Stimulated activated CD8-positive, alpha-beta memory T cell treated with anti-CD3 and anti-CD28 coated beads, Interleukin-12 subunit alpha, Interleukin-12 subunit beta, amount 100 ng/mL, for 24 hours (primary cell): Measurements from ENCODE around the gene ASTN2.

Experiments used
- DNase-seq: peaks from one replicate; pipeline ENCODE4 v3.0.0-alpha.2; 2020; ENCODE audit errors: extremely low read depth

ASTN2 gene

DNA sequence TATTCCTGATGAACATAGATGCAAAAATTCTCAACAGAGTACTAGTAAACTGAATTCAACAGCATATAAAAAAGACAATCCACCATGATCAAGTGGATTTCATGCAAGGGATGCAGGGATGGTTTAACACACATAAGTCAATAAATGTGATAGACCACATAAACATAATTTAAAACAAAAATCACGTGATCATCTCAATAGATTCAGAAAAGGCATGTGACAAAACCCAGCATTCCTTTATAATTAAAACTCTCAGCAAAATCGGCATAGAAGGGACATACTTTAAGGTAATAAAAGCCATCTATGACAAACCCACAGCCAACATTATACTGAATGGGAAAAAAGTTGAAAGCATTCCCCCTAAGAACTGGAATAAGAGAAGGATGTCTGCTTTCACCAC, 894.6 kb downstream of the ASTN2 start:
- no peak for DNase-seq

DNA sequence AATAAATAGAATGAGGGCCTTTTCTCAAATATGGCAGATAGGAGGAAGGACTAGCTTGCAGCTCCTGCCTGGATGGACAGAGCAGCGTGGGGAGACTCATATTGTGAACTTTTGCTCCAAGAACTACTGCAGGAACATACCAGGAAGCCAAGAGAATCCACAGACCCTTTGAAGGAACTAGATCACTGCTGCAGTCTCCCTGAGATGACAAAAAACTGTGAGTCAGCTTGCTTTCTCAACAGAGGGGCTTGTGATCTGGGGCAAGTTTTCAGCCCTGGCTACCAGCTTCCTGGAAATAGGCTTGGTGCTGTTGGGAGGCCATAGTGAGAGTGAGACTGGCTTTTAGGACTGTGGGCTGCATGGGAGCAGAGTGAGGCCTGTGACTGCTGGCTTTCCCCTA, 898.4 kb downstream of the ASTN2 start:
- DNase-seq = no peak

DNA sequence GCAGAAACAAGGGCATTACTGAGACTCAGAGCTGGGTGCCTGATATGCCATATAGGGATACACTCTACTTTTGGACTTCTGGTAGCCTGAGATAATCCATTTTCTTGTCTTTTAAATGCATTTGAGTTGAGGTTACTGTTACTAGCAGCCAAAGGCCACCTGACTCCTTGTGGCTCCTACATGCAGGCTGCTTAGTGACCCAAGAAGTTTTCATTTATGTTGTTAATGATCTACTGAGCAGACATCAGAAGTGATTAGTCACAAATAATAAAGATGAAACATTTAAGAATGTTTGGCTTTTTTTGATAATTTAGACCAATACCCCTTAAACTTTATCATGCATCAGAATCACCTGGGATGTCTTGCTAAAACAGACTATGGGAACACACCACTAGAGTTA, 899.3 kb downstream of the ASTN2 start:
- no peak for DNase-seq

DNA sequence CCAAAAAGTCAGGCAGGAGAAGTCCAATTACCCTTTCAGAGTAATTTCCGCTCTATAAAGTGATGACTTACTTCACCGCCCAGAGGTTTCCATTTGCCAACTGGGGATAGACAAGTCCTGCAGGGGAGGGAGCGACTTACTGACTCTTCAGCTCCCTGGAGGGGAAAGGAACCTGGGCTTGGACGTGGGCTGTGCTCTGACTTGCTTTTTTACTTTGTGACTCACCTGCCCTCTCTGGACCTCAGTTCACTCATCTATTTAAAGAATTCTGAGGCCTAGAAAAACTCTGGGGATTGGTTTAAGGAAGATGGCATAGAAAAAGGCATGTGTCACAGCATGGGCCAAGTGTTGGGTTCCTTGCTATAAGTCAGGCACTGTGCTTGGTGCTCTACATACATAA, 908.2 kb downstream of the ASTN2 start:
- DNase-seq = no peak

DNA sequence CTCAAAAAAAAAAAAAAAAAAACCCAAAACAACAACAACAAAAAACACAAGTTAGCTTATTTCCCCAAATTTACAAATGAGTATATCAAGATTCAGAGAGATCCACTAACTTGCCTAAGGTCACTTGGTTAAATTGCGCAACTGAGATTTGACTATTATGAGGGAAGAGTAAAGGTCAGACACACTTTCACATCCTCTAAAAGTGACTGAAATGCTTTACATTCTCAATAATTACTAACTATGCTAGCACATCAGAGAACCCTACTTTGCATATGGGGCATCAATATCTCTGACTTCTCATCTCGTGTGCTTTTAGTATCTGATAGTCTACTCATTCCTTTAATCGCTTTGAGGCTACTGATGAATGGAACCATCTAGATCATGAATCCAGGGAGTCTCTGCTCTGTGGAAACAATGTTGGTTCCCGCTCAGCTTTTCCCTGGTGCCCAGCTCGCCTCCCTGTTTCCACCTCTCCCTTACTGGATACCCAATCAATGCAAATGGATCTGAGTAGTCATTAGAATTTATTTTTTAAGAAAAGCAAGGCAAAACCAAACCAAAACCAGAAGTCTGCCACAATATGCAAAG, 909.9 kb downstream of the ASTN2 start:
- no peak for DNase-seq

DNA sequence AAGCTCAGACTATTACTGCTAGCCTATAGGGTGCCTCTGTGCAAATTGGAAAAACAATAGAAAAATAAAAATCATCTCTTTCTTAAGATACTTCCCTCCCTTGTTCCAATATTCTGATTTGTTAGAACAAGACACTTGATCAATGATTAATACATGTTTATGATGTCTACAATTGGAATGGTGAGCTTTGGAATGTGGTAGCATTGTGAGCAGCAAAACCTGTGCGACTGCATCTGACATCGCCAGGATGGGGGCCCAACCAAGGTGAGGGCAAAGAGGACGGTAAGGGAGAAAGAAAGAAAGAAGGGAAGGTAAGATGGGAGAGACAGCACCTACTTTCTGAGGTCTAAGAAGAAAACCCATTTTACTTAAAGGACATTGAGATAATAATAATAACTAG, 910.8 kb downstream of the ASTN2 start:
- no peak for DNase-seq

DNA sequence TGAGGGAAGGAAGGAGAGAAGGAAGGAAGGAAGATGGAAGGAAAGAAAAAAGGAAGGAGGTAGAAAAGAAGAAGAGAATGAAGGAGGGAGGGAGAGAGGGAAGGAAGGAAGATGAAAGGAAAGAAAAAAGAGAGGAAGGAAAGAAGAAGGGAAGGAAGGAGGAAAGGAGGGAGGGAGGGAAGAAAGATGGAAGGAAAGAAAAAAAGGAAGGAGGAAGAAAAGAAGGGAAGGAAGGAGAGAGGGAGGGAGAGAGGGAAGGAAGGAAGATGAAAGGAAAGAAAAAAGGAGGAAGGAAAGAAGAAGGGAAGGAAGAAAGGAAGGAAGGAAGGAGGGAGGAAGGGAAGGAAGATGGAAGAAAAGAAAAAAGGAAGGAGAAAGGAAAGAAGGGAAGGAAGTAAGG, 912.1 kb downstream of the ASTN2 start:
- no peak for DNase-seq

DNA sequence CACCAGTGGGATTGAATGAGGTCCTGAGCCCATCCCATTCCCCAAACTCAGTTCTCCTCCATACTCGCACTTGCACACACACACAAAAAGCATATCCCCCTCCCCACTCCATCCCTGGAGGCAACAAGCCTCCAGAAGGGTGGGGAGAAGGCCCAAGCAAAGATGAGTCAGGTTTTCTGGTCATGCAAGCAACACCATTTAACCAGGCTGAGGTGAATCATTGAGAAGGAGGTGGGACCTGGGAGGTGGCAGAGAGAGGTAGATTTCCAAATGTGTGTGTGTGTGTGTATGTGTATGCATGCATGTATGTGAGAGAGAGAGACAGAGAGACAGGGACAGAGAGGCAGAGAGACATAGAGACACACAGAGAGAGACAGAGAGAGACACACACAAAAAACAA, 913.0 kb downstream of the ASTN2 start:
- no peak for DNase-seq

DNA sequence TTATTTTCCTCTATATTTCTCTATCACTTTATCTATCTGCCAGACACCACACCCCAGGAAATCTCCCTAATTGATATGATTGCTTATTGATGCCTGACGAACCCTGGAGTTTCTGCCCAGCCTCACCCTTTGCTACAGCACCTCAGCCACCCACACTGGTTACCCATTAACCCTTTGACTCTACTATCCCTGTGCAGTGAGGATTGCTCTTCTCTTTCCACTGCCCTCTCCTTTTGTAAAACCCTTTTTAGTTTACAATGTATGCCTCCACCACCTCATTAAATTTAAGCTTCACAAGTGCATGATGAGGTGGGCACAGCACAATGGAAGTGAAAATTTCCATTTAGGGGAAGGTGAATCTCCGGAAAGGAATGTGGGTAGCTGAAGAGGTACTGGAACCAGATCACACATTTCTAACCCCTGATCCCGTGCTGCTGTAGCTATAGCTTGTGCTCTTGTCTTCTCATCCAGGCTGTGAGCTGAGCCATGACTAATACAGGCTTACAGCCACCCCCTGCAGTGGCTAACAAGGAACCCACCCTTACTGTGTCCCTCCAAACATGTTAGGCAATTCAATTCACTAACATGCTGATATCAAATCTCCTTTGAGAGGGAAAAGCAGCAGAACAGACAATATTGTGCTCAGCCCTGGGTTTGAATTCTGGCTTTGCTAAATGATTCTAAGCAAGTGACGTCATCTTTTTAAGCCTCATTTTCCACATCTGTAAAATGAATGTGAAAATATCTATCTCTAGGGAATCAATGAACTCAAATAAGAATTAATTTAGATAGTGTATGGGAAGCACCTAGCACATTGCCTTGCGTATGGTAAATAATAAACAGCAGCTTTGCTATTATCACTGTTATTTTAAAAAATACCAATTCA, 914.6 kb downstream of the ASTN2 start:
- DNase-seq = no peak

DNA sequence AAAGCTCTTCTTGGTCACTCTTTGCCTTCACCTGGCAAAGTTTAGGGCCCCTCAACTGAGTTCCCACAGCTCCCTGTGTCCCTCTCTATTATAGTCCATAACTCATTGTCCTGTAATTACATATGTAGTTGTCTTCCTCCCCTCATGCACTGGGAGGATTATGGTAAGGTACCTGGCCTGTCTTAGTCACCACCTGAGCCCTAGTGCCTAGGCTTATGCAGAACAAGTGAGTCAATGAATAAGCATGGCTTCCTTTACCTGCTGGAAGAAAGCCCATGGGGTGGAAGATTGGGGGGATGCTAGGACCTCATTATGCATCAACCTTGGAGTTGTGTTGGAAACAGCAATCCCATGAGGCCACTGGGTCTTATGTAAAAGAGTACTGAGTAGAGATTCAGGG, 915.4 kb downstream of the ASTN2 start:
- no peak for DNase-seq

DNA sequence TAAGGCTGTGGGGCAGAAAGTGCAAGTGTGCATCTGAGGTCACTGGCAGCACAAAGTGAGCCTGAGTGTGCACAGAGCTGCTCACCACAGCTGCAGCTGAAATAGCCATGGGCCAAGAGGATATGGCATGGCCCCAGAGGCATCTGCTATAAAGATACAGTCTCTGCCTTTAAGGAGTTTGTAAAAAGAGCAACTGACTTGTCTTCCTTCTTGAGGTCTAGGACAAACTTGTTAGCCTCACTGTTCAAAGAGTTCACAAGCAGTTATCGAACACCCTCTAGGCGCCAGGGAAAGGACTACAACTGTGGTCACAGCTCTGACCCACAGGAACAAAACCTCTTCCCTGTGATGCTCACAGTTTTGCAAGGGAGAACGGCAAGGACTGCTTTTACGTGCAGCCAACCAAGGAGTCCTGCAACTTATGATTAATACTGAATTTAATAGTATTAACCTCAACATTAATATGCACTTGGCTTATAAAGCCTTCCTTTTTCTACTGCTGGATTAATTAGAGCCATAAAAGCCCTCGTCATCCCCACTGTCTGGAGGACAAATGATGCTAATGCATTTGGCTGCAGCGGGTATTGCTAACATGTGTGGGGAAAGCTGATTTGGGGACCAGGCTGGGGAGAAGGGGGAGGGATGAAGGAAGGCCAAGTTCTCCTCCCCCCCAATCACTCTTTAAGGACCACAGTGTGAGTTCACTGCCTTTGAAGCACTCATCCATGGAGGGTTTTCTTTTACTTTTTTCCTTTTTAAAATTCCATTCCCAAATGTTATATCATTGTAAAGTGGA, 917.6 kb downstream of the ASTN2 start:
- no peak for DNase-seq

DNA sequence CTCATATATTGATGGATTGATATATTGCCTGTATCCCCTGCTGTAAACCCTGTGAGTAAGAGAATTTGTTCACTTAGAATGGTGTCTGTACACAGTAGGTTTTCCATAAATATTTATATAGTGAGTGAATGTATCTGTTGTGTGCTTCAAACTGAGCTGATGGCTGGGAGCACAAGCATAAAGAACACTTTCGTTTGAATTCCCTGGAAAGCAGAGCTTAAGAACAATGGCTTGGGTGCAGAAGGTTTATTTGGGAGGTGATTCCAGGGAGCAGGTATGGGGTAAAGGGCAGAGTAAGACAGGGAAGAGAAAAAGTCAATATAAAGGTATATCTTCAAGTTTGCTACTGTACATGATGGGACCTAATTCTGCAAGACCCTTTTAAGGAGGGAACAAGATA, 918.7 kb downstream of the ASTN2 start:
- DNase-seq = no peak

DNA sequence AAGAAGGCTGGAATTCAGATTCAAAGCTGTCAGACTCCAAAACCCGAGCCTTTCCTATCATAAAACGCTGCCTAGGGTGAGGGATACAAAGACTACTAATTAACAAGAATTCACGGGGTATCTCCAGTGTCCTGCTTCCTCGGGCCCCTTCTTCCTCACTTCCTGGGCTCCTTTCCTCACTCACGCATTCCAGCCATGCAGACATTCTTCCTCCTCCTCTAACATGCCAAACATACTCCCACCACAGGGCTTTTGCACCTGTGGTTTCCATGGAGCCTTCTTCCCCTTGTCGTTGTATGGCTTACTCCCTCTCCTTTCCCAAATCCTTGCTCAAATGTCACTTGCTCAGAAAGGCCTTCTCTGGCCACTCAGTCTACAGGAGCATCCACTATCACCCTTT, 919.1 kb downstream of the ASTN2 start:
- DNase-seq = no peak

DNA sequence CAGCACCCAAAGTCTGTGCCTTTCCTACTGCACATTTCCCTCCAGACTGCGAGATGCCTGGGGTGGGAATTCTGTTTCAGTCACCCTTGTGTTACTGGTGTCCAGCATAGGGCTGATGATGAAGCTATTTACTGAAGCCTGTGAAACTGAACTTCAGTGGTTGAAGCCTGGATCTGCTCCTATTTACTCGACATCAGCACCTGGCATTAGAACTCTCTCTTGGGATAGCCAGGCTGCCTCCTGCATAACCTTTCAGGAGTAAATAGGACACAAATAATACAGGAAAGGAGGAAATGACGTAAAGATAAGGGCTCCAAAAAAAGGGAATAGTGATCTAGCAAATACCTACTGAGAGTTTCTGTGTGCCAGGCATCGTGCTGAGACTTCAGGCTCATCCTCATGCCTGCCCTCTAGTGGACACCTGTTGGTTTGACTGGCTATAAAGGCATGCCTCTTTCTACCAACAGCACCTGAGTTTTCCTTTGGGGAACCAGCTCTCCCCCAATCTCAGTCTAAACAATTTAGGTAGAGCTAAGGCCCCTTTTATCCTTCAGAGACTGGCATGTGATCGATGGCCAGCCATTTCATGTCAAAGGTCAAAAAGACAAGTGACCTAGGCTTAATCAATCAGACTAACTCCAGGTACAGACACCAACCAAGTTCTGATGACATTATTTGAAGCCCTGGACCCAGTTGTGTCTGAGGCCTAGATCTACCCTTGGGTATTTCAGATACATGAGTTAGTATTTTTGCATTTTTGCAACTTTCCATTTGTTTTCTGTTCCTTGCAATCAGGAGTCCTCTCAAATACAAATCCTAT, 919.8 kb downstream of the ASTN2 start:
- no peak for DNase-seq

DNA sequence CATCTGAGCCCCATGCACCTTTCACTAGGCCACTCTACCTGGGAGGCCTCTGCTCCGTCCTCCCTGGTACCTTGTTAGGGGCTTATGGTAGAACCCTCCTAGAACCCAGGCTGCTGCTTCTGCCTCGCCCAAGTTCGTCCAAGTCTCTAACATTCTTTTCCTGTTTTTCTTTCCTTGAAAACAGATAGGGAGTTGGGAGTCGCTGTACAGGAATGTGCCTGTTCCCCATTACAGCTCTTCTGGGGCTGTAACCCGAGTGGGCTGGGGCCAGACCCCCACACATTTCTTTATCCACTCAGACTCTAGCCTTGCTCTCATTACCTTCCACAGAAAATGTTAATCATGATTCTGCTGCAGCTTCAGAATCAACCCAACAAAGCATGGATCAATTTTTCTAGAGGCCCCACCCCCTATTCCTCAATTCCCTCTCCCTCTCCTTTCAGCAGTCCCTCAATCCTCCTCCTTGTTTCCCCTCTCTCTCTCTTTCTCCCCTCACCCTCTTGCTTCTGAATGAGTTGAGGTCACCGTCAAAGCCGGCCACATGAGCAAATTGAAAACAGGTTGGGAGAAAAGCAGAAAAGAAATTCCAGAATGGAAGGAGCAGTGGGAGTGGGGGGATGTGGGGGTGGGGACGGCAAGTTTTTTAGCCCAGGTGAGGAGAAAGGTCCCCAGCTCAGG, 921.5 kb downstream of the ASTN2 start:
- DNase-seq = no peak

DNA sequence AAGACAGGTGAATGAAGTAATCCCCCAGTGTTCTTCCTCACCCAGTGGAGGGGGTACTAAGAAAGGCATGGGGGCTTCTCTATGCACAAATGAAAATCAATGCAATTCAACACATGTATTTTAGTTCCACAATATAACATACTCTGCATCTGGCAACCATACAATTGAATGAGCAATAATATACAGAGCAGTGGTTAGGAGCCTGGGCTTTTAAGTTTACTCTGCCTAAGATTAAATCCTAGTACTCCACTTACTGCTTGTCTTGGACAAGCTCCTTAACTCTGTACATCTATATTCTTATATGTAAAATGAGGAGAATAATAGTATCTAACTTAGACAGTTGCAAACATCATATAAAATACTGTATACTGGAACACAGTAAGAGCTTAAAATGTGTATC, 923.2 kb downstream of the ASTN2 start:
- no peak for DNase-seq

DNA sequence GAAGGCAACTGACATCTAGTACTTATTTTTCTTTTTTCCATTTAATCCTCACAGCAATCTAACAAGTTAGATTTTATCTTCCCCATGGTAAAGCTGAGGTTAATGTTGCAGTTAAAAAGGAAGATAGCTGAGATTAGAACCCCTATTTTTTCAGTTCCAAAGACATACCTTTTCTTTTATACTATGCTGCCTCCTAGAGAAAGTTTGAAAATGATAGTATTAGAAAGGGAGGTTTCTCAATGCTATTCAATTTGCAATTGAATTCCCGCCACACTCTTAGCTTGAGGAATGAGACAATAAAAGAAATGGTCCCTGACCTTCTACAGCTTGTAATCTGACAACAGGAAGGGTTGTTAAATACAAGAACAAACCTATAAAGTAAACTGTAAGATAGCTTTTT, 923.6 kb downstream of the ASTN2 start:
- DNase-seq = no peak

DNA sequence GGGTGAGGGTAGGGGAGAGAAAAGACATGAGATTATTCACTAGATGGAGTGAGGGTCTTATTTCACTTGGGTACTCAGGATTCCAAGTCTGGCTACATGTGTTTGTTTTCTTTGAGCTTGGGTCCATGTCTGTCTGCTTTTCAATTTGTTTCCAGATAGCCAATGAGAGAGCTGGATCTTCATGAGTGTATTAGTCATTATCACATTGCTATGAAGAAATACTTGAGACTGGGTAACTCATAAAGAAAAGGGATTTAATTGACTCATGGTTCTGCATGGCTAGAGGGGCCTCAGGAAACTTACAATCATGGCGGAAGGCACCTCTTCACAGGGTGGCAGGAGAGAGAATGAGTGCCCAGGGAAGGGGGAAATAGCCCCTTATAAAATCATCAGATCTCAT, 924.5 kb downstream of the ASTN2 start:
- DNase-seq = no peak

DNA sequence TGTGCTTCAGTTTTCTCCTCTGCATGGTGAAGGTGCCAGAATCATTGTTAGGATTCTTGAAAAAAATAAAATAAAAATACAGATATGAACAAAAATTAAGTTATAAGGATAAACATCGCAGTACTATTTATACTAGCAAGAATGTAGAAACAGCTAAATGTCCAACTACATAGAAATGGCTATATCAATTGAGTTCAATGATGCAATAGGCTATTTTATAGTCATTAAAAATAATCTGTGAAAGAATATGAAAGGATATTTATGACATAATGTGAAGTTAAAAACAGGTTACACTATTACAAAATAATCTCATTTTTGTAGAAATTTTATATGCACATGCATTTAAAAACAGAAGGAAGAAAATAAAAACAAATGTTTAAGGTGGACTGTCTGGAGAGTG, 926.5 kb downstream of the ASTN2 start:
- DNase-seq = no peak

DNA sequence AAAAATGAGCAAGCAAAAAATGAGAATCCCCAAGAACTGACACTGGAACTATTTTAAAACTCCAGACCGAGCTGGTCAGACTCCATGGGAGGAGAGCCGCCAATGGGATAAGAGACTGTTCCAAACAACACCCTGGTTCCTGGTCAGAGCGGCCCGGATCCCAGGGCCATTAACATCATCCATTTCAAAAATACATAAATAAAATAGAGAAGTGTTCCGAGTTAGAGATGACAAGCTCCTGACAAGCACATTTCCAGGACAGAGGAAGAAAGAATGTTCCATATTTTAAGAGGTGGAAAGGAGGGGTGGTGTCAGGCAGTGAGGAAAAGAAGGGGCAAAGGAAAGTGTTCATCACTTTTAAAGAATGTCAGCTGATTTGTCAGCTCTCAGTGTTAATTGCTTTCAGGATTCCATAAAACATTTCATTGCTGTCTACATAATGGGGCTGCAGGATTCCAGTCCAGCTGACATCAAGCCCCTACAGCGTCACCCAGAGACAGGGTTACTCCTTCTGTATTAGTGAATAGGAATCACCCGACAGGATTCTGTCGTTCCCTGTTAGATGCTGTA, 930.3 kb downstream of the ASTN2 start:
- DNase-seq = no peak
